Measurements from ENCODE around the gene PALLD. TPM values are rescaled to one million over a fixed set of nuclear protein-coding genes. Genes with fewer than 3 reads are reported as not detected.

The PALLD gene
- total RNA-seq, 4 donors from 2014 or later = 71.8 to 106 (median 83.3) TPM

DNA sequence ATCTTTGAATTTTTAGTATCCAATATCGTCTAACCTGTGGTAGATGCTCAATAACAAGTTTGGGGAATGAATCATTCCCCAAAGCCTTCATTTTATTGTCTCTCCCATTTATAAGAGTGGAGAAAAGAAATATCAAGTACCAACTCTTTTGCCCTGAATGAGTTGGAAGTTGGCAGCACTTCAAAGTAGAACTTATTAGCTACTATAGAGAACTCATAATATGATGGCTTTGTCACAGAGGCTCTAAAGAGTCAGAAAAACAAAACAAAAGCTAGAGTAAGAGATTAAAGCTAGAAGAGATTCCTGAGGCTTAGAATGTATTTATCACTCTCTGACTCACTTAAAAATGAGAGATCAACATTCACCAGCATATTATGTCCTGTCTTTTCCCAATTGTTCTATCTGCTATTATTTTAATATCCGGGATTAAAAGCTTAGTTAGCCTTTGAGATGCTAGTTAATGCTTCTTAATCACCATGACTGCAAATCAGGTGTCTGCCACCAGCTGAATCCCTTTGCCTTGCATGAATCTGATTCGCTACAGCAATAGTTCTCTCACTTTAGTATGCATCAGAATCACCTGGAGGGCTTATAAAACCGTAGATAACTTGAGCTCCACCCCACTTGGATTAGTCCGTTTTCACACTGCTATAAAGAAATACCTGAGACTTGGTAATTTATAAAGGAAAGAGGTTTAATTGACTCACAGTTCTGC, 77.9 kb downstream of the PALLD start:
- no peaks in the 10 kb centered on the region for H3K36me3 ChIP-seq
- H3K9me3 ChIP-seq = no peaks in the 10 kb centered on the region
- DNase-seq (ENCODE audit: low spot score in 2 of 2) = no peak
- TF ChIP-seq EP300 (IDR thresholded peaks at IDR 0.05) (no peak), POLR2AphosphoS5 (IDR thresholded peaks at IDR 0.05) (no peak), POLR2A (IDR thresholded peaks at IDR 0.05) (no peak)
- TF ChIP-seq, protein P1, sequence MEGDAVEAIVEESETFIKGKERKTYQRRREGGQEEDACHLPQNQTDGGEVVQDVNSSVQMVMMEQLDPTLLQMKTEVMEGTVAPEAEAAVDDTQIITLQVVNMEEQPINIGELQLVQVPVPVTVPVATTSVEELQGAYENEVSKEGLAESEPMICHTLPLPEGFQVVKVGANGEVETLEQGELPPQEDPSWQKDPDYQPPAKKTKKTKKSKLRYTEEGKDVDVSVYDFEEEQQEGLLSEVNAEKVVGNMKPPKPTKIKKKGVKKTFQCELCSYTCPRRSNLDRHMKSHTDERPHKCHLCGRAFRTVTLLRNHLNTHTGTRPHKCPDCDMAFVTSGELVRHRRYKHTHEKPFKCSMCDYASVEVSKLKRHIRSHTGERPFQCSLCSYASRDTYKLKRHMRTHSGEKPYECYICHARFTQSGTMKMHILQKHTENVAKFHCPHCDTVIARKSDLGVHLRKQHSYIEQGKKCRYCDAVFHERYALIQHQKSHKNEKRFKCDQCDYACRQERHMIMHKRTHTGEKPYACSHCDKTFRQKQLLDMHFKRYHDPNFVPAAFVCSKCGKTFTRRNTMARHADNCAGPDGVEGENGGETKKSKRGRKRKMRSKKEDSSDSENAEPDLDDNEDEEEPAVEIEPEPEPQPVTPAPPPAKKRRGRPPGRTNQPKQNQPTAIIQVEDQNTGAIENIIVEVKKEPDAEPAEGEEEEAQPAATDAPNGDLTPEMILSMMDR (IDR thresholded peaks at IDR 0.05) = no peak
- H3K27ac ChIP-seq = no peak overlapping the region
- 76% methylated on average over 5 of the region's 5 CpGs for WGBS
- no peak overlapping the region for H3K4me3 ChIP-seq
- H3K27me3 ChIP-seq = no peaks in the 10 kb centered on the region
- peaks cover 8% of the 10 kb centered on the region for H3K4me1 ChIP-seq

DNA sequence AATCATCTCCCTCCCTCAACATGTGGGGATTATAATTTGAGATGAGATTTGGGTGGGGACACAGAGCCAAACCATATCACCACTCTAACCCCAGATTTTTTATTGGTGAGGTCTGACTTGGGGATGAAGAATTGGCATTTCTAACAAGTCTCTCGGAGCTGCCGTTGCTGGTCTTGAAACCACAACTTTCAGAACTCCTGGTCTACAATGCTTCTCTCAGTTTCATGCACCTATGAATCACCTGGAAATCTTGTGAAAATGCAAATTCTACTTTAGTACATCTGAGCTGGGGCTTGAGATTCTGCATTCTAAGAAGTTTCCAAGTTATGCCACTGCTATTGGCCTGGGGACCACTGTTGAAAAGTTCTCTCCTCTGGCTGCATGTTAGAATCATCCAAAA, 78.6 kb downstream of the PALLD start:
- Histone ChIP-seq H3K27ac (no peak overlapping the region), H3K36me3 (no peaks in the 10 kb centered on the region), H3K27me3 (no peaks in the 10 kb centered on the region), H3K9me3 (no peaks in the 10 kb centered on the region), H3K4me1 (peaks cover 2% of the 10 kb centered on the region), H3K4me3 (no peak overlapping the region)
- TF ChIP-seq EP300 (IDR thresholded peaks at IDR 0.05) (no peak), POLR2AphosphoS5 (IDR thresholded peaks at IDR 0.05) (no peak), POLR2A (IDR thresholded peaks at IDR 0.05) (no peak)
- TF ChIP-seq, protein P1 (IDR thresholded peaks at IDR 0.05) = no peak
- no peak for DNase-seq (ENCODE audit: low spot score in 2 of 2)
- WGBS = 89% methylated on average over 2 of the region's 2 CpGs

DNA sequence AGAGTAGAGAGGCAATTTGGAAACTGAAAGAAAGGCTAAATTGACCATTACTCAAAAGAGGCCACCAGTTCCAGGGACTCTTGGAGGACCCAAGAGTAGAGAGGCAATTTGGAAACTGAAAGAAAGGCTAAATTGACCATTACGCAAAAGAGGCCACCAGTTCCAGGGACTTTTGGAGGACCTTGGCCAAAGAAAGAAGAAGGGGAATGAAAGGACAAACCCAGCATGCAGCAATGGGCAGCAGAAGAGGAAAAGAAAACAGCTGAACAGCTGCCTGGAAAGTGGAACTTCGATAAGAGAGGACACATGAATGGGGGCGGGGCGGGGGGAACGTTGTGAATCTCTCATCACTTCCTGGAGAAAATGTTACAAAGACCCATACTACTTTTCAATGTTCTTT, 80.8 kb downstream of the PALLD start:
- no peak overlapping the region for H3K4me3 ChIP-seq
- H3K36me3 ChIP-seq = no peaks in the 10 kb centered on the region
- TF ChIP-seq EP300 (IDR thresholded peaks at IDR 0.05) (no peak), POLR2A (IDR thresholded peaks at IDR 0.05) (no peak), POLR2AphosphoS5 (IDR thresholded peaks at IDR 0.05) (no peak)
- TF ChIP-seq, protein P1 (IDR thresholded peaks at IDR 0.05) = no peak
- H3K9me3 ChIP-seq = peaks cover 2% of the 10 kb centered on the region
- no peaks in the 10 kb centered on the region for H3K4me1 ChIP-seq
- H3K27ac ChIP-seq = no peak overlapping the region
- no peaks in the 10 kb centered on the region for H3K27me3 ChIP-seq
- no peak for DNase-seq (ENCODE audit: low spot score in 2 of 2)
- WGBS = 68% methylated on average over 5 of the region's 5 CpGs

DNA sequence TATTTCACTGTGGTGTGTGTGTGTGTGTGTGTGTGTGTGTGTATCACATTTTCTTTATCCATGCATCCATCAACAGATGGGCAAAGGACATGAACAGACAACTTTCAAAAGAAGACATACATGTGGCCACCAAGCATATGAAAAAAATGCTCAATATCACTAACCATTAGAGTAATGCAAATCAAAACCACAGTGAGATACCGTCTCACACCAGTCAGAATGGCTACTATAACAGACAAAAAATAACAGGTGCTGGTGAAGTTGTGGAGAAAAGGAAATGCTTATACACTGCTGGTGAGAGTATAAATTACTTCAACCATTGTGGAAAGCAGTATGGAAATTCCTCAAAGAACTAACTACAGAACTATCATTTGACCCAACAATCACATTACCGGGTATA, 83.4 kb downstream of the PALLD start:
- H3K4me1 ChIP-seq = peaks cover 3% of the 10 kb centered on the region
- H3K4me3 ChIP-seq = no peak overlapping the region
- 96% methylated on average over 2 of the region's 2 CpGs for WGBS
- no peaks in the 10 kb centered on the region for H3K36me3 ChIP-seq
- no peak overlapping the region for H3K27ac ChIP-seq
- H3K9me3 ChIP-seq = peaks cover 2% of the 10 kb centered on the region
- no peaks in the 10 kb centered on the region for H3K27me3 ChIP-seq
- TF ChIP-seq EP300 (IDR thresholded peaks at IDR 0.05) (no peak), POLR2A (IDR thresholded peaks at IDR 0.05) (no peak), POLR2AphosphoS5 (IDR thresholded peaks at IDR 0.05) (no peak)
- TF ChIP-seq, protein P1 (IDR thresholded peaks at IDR 0.05) = no peak
- DNase-seq (ENCODE audit: low spot score in 2 of 2) = no peak

DNA sequence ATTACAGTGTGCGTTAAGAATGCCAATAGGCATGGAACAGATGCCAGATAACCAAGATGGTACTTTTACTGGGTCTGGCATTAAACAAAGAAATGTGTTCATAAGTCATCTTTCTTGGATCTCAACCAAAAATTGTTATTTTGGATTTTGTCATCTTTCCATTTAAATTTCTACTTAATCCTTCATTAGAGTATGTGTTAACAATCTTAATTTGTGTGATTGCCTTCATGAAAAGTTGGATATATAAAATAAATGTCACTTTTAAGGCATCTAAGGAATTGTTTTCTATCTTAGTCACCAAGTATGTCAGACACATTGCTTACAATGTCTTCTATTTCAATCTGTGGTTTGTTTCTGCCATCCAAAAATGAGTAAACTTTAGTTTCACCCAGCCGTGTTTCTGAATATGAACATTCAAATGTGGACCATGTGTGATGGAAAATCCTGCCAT, 87.5 kb downstream of the PALLD start:
- Histone ChIP-seq H3K9me3 (peaks cover 2% of the 10 kb centered on the region), H3K27me3 (no peaks in the 10 kb centered on the region), H3K4me1 (peaks cover 38% of the 10 kb centered on the region), H3K36me3 (no peaks in the 10 kb centered on the region), H3K27ac (no peak overlapping the region), H3K4me3 (no peak overlapping the region)
- TF ChIP-seq EP300 (IDR thresholded peaks at IDR 0.05) = no peak
- TF ChIP-seq, protein P1 (IDR thresholded peaks at IDR 0.05) = no peak
- no peak for TF ChIP-seq POLR2AphosphoS5 (IDR thresholded peaks at IDR 0.05)
- TF ChIP-seq POLR2A (IDR thresholded peaks at IDR 0.05) = no peak
- 43% methylated on average over 2 of the region's 2 CpGs for WGBS
- no peak for DNase-seq (ENCODE audit: low spot score in 2 of 2)

Data from suprapubic skin (tissue), 4 donors.